Adrenal gland (tissue), 12 donors: ENCODE results near the gene UBE2G2. TPM values are rescaled to one million over a fixed set of nuclear protein-coding genes. Genes with fewer than 3 reads are reported as not detected.
A peak's percentile ranks its signal among the peaks of the same experiment; 100 is the strongest.

ENCODE experiments used
- DNase-seq, 7 donors: peaks; one replicate each; pipeline ENCODE4 v3.0.0-alpha.2; 2019 to 2020
- H3K27ac ChIP-seq, 5 donors: fragments of 200-600 bp; sonication (generic) in 4 of 5; 1 replicate in 3 of 5; 2 replicates in 2 of 5; pipeline versions ENCODE4 v1.5.1 to v1.8.0; 2016 to 2020; ENCODE audit warnings: mild to moderate bottlenecking in 1 of 5
- H3K27me3 ChIP-seq: fragments of 200-600 bp; 2 replicates; pipeline ENCODE4 v1.8.0; 2021
- H3K36me3 ChIP-seq, 2 donors: fragments of 200-600 bp; replicated peaks in 1 of 2; 1 replicate in 1 of 2; 2 replicates in 1 of 2; pipeline versions ENCODE4 v1.5.1 to v1.8.0; 2018 to 2022
- H3K4me1 ChIP-seq, 2 donors: fragments of 200-600 bp; replicated peaks in 1 of 2; 1 replicate in 1 of 2; 2 replicates in 1 of 2; pipeline versions ENCODE4 v1.5.1 to v1.8.0; 2018 to 2021
- H3K4me3 ChIP-seq, 4 donors: fragments of 200-600 bp; sonication (generic) in 3 of 4; one replicate each; pipeline ENCODE4 v1.5.1; 2016 to 2018
- H3K9me3 ChIP-seq, 3 donors: fragments of 200-600 bp; sonication (generic) in 1 of 3; replicated peaks in 1 of 3; 1 replicate in 2 of 3; 2 replicates in 1 of 3; pipeline versions ENCODE4 v1.5.1 to v1.8.0; 2016 to 2021
- POLR2A ChIP-seq, 2 donors: fragments of 450-650 bp; IDR thresholded peaks; one replicate each; pipeline ENCODE4 v1.6.1; 2017; ENCODE audit warnings: antibody characterized with exemption in 2 of 2, mild to moderate bottlenecking in 2 of 2, moderate library complexity in 1 of 2
- WGBS, 4 donors: extraction: QIAGEN DNeasy Blood & Tissue Kit in 2 of 4; methylation state at CpG; one replicate each; pipeline versions ENCODE4 v1.1.5 to v1.1.7; 2013 to 2017; 5-methylcytosine and 5-hydroxymethylcytosine counted together
- intact Hi-C, 2 donors: fragments of 100-400 bp; cut with DNase I; formaldehyde crosslinking; loops; one replicate each; pipeline versions ENCODE4 v1.14.1 to v1.15.0; 2022 to 2023
- polyA plus RNA-seq, 3 donors: library from polyadenylated mRNA; stranded (reverse); fragments of 200-250 nt in 2 of 3; fragments of 350-450 nt in 1 of 3; fragmentation: Illumina TruSeq in 1 of 3; extraction: RNeasy Lipid Tissue Mini Kit (QIAGEN cat#74804) in 1 of 3; gene quantifications; one replicate each; pipeline ENCODE4 v1.2.3, GENCODE V29; 2013 to 2014
- total RNA-seq, 9 donors: library from RNA; depleted of rRNA in 4 of 9; stranded (reverse); fragments of >200 nt in 4 of 9; fragments of 120-200 nt in 1 of 9; fragmentation: NEBNext Ultra II Directional in 1 of 9; extraction: Animal tissue kit (Norgen Biotek cat#: 25700) in 1 of 9; gene quantifications; one replicate each; pipeline versions ENCODE4 v1.1.0 to v1.2.4, GENCODE V29; 2013 to 2023
- TF ChIP-seq, protein P1 (sequence below), 6 experiments: fragments of 450-650 bp in 4 of 6; fragments of 200-600 bp in 2 of 6; sonication (generic) in 1 of 6; IDR thresholded peaks; 1 replicate in 5 of 6; 2 replicates in 1 of 6; pipeline versions ENCODE4 v1.5.1 to v1.8.0; 2016 to 2021; ENCODE audit warnings: antibody characterized with exemption in 6 of 6, mild to moderate bottlenecking in 2 of 6, moderate library complexity in 1 of 6
- donor health status: healthy with polysubstance abuse.
- donor health status: Bipolar disorder and iron deficiency.
- donor health status: DM: yes; HTN: yes; CAD: no.
- donor health status: DM: no; HTN: no; CAD: no.
- donor health status: DM: no; HTN: no; CAD: no.
- donor health status: DM: yes; HTN: yes; CAD: no.

The UBE2G2 gene
- total and polyA plus RNA-seq, 12 donors: 44.8 to 99.9 (median 72.6) TPM

DNA sequence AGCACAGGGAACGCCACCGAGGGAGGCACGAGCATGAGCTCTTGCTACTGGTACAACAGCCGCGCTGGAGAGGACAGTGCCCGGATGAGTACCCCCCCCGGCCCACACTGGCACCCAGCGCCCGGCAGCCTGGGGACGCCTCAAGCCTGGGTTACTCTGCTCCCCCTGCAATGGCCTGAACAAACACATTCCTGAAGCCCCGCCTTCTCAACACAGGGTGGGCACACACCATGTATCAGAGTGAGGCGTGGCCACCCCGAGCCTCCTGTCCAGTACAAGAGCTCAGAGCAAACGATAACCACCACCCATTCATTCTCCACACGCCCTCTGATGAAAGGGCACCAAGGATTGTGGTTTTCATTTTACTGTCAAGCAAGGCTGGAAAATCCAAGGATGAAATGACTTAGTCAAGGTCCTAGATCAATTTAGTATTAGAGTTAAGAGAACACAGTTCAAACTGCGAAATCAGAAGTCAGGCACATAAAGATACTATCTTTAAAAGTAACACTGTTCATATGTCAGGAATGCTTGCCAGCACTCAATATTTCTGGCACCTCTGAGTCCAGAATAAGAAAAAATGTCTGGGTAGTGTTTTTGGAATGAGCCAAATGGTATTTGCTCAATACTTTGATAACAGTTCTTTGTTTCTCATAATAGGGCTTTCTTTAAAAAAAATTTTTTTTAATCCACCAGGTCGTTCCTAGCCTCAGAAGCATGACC is 22.0 kb downstream of the UBE2G2 start:
- Histone ChIP-seq H3K27me3 (no peaks in the 10 kb centered on the region), H3K4me1 (peaks cover 0 to 8% of the 10 kb centered on the region in 2 donors), H3K9me3 (no peaks in the 10 kb centered on the region), H3K4me3 (no peak overlapping the region), H3K36me3 (peaks cover 0 to 18% of the 10 kb centered on the region in 2 donors), H3K27ac (no peak overlapping the region)
- TF ChIP-seq, protein P1, sequence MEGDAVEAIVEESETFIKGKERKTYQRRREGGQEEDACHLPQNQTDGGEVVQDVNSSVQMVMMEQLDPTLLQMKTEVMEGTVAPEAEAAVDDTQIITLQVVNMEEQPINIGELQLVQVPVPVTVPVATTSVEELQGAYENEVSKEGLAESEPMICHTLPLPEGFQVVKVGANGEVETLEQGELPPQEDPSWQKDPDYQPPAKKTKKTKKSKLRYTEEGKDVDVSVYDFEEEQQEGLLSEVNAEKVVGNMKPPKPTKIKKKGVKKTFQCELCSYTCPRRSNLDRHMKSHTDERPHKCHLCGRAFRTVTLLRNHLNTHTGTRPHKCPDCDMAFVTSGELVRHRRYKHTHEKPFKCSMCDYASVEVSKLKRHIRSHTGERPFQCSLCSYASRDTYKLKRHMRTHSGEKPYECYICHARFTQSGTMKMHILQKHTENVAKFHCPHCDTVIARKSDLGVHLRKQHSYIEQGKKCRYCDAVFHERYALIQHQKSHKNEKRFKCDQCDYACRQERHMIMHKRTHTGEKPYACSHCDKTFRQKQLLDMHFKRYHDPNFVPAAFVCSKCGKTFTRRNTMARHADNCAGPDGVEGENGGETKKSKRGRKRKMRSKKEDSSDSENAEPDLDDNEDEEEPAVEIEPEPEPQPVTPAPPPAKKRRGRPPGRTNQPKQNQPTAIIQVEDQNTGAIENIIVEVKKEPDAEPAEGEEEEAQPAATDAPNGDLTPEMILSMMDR (IDR thresholded peaks at IDR 0.05): no peak
- TF ChIP-seq POLR2A (IDR thresholded peaks at IDR 0.05): no peak
- DNase-seq: no peak
- 85 to 90% (median 87%) methylated on average over 9 to 17 of the region's 17 CpGs for WGBS, 4 donors
- intact Hi-C loops: no loop called here

DNA sequence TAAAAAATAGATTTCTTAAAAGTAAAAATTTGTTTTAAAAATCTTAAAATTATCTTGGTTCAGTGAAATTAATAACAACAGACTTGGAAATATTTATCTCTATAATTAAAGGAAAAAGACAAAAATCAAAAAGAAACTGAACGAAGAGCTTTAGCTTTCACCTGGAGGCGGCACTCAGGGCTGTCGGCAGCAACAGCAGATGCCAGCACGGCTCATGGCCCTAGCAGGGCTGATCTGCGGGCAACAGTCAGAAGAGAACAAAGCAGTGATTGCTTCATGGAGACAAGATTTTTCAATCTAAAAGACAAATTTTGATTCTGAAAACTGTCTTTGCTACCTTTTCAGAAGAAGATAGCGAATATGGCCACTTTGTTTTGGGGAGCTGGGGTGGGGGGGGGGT is 22.6 kb downstream of the UBE2G2 start:
- Histone ChIP-seq H3K4me3 (no peak overlapping the region), H3K27ac (no peak overlapping the region), H3K27me3 (no peaks in the 10 kb centered on the region), H3K36me3 (peaks cover 0 to 22% of the 10 kb centered on the region in 2 donors), H3K4me1 (peaks cover 0 to 8% of the 10 kb centered on the region in 2 donors), H3K9me3 (no peaks in the 10 kb centered on the region)
- intact Hi-C loops: no loop called here
- 87 to 95% (median 91%) methylated on average over 6 of the region's 6 CpGs for WGBS, 4 donors
- no peak for DNase-seq
- no peak for TF ChIP-seq POLR2A (IDR thresholded peaks at IDR 0.05)
- TF ChIP-seq, protein P1 (IDR thresholded peaks at IDR 0.05): no peak

DNA sequence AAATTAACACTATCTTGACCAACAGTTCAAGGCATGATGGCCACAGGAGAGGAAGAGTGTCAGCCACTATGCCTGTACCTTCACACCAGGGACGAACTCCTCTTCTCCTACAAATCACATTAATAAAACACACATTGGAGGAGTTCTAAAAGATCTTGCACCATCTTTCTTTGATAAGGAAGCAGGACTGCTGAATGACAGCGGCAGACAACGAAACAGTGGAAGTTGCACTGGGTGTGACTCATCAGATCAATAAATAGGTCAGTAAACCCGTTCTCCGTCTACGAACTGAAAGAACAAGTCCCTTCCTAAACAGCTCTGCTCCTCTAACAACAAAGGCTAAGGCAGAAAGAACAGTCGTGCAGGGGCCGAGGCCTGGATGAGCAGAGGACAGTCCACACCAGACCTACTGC is 23.1 kb downstream of the UBE2G2 start:
- TF ChIP-seq POLR2A (IDR thresholded peaks at IDR 0.05): no peak
- TF ChIP-seq, protein P1 (IDR thresholded peaks at IDR 0.05): no peak
- peaks cover 0 to 26% of the 10 kb centered on the region in 2 donors for H3K36me3 ChIP-seq

DNA sequence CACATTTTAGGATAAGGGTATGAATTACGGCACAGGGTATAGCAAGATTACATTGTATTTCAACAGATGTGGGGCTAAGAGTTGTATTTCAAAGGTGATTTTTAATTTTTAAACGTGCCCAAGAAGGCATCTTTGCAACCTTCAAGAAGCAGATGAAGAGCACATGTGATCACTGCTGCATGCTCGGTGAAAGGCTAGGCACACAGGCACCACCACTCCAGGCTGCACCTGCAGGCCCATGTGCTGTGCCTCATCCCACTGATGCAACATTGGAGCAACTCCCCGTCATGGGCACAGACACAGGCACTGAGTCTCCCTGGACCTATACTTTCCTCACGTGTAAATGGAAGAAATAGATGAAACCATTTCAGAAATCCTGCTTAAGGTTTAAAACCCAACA is 23.5 kb downstream of the UBE2G2 start:
- WGBS, 4 donors: 74 to 85% (median 84%) methylated on average over 5 of the region's 5 CpGs
- H3K27ac ChIP-seq: no peak overlapping the region
- intact Hi-C loops: no loop called here

More for the DNA sequence above, 23.1 kb downstream of the UBE2G2 start:
- Histone ChIP-seq H3K27me3 (no peaks in the 10 kb centered on the region), H3K9me3 (no peaks in the 10 kb centered on the region), H3K4me1 (peaks cover 0 to 8% of the 10 kb centered on the region in 2 donors), H3K4me3 (no peak overlapping the region), H3K27ac (no peak overlapping the region)
- intact Hi-C loops: no loop called here
- WGBS, 4 donors: 45 to 55% (median 50%) methylated on average over 8 of the region's 8 CpGs
- DNase-seq: peak in 3 of 7 donors; percentile 33 to 46 (median 46)

More for the DNA sequence above, 23.5 kb downstream of the UBE2G2 start:
- no peak for TF ChIP-seq POLR2A (IDR thresholded peaks at IDR 0.05)
- TF ChIP-seq, protein P1 (IDR thresholded peaks at IDR 0.05): no peak
- Histone ChIP-seq H3K9me3 (no peaks in the 10 kb centered on the region), H3K27me3 (no peaks in the 10 kb centered on the region), H3K4me3 (no peak overlapping the region), H3K36me3 (peaks cover 0 to 31% of the 10 kb centered on the region in 2 donors), H3K4me1 (peaks cover 0 to 8% of the 10 kb centered on the region in 2 donors)
- no peak for DNase-seq
